ENCODE results near the gene ABCB10. TPM values are rescaled to one million over a fixed set of nuclear protein-coding genes. Genes with fewer than 3 reads are reported as not detected.
A peak's percentile ranks its signal among the peaks of the same experiment; 100 is the strongest.

ABCB10 gene
- total and polyA plus RNA-seq, 2 experiments from 2014 or later: 4.7 to 9.7 TPM

DNA sequence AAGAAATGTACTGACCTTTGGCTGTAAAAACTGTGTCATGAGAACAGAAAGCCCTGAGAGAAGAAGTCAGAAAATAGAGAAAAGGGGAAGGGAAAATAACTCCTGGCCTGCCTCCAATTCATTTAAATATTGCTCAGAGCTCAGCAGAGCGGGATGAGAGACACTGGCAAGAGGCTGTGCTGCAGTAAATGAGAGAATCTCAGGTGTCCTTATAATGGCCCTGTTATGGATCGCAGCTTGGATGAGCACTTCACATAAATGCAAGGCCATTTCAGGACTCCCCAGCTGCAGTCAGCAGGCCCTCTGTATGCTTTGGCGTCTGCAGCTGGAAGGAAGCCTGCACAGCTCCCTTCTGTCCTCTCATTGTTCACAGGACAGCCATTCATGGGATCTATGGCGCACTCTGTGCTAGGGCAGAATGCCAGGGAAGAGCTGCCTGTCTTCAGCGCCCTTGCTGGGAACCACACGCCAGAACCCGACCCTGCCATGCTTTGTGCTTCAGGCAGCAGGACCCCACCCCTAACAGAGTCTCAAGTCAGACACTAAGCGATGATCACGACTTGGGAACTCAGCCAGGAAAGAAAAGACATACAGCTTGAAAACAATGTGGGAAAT is 20.7 kb upstream of the ABCB10 start:
- H3K79me2 ChIP-seq (replicated peaks; ENCODE audit: insufficient read depth): no peaks in the 10 kb centered on the region
- TF ChIP-seq EZH2phosphoT487 (IDR thresholded peaks at IDR 0.05; ENCODE audit: unreplicated experiment): no peak
- no peak for TF ChIP-seq JUNB (IDR thresholded peaks at IDR 0.05; ENCODE audit: unreplicated experiment)
- TF ChIP-seq, protein P1, sequence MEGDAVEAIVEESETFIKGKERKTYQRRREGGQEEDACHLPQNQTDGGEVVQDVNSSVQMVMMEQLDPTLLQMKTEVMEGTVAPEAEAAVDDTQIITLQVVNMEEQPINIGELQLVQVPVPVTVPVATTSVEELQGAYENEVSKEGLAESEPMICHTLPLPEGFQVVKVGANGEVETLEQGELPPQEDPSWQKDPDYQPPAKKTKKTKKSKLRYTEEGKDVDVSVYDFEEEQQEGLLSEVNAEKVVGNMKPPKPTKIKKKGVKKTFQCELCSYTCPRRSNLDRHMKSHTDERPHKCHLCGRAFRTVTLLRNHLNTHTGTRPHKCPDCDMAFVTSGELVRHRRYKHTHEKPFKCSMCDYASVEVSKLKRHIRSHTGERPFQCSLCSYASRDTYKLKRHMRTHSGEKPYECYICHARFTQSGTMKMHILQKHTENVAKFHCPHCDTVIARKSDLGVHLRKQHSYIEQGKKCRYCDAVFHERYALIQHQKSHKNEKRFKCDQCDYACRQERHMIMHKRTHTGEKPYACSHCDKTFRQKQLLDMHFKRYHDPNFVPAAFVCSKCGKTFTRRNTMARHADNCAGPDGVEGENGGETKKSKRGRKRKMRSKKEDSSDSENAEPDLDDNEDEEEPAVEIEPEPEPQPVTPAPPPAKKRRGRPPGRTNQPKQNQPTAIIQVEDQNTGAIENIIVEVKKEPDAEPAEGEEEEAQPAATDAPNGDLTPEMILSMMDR (conservative IDR thresholded peaks at IDR 0.05; ENCODE audit: low read depth in 2 of 2): no peak
- no peak for TF ChIP-seq STAT1 (IDR thresholded peaks at IDR 0.05; ENCODE audit: unreplicated experiment)
- TF ChIP-seq EZH2 (IDR thresholded peaks at IDR 0.05; ENCODE audit: low read depth, unreplicated experiment): no peak
- no peak for TF ChIP-seq ZNF114 (CRISPR knock-in tag; IDR thresholded peaks at IDR 0.05)
- no peak for TF ChIP-seq ETS1 (IDR thresholded peaks at IDR 0.05)
- no peak for TF ChIP-seq CREB1 (CRISPR knock-in tag; IDR thresholded peaks at IDR 0.05; ENCODE audit: low read depth)
- no peak for TF ChIP-seq ZNF331 (CRISPR knock-in tag; IDR thresholded peaks at IDR 0.05; ENCODE audit: low read depth)
- no peak for TF ChIP-seq POLR2AphosphoS5 (IDR thresholded peaks at IDR 0.05; ENCODE audit: low read depth)
- no peak for TF ChIP-seq NANOG (IDR thresholded peaks at IDR 0.05; ENCODE audit: borderline replicate concordance)
- TF ChIP-seq, protein P2, sequence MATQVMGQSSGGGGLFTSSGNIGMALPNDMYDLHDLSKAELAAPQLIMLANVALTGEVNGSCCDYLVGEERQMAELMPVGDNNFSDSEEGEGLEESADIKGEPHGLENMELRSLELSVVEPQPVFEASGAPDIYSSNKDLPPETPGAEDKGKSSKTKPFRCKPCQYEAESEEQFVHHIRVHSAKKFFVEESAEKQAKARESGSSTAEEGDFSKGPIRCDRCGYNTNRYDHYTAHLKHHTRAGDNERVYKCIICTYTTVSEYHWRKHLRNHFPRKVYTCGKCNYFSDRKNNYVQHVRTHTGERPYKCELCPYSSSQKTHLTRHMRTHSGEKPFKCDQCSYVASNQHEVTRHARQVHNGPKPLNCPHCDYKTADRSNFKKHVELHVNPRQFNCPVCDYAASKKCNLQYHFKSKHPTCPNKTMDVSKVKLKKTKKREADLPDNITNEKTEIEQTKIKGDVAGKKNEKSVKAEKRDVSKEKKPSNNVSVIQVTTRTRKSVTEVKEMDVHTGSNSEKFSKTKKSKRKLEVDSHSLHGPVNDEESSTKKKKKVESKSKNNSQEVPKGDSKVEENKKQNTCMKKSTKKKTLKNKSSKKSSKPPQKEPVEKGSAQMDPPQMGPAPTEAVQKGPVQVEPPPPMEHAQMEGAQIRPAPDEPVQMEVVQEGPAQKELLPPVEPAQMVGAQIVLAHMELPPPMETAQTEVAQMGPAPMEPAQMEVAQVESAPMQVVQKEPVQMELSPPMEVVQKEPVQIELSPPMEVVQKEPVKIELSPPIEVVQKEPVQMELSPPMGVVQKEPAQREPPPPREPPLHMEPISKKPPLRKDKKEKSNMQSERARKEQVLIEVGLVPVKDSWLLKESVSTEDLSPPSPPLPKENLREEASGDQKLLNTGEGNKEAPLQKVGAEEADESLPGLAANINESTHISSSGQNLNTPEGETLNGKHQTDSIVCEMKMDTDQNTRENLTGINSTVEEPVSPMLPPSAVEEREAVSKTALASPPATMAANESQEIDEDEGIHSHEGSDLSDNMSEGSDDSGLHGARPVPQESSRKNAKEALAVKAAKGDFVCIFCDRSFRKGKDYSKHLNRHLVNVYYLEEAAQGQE (IDR thresholded peaks at IDR 0.05; ENCODE audit: unreplicated experiment): no peak
- no peak for TF ChIP-seq ZNF462 (CRISPR knock-in tag; IDR thresholded peaks at IDR 0.05)
- H2AFZ ChIP-seq: peak overlapping the region; percentile 97
- Mint-ChIP-seq H3K4me3 (no peak overlapping the region), H3K27me3 (ENCODE audit: insufficient read depth, low read depth, poor library complexity) (peaks cover 3% of the 10 kb centered on the region), H3K9me3 (no peaks in the 10 kb centered on the region; the same call in 2 of the 3 replicates), H3K4me1 (peaks cover 9% of the 10 kb centered on the region), H3K27ac (no peak overlapping the region), H3K36me3 (ENCODE audit: low read depth) (no peaks in the 10 kb centered on the region)
- H3F3A ChIP-seq (replicated peaks; ENCODE audit: low read depth): no peaks in the 10 kb centered on the region
- H3K27me3 ChIP-seq (ENCODE audit: insufficient read depth): no peaks in the 10 kb centered on the region
- no peak overlapping the region for H3K4me2 ChIP-seq
- peak; percentile 79 for ATAC-seq
- no peaks in the 10 kb centered on the region for H3K9me2 ChIP-seq (ENCODE audit: insufficient read depth)
- no peak overlapping the region for H3K4me3 ChIP-seq
- H3K36me3 ChIP-seq (ENCODE audit: insufficient read depth): no peaks in the 10 kb centered on the region
- no peak overlapping the region for H3K27ac ChIP-seq (ENCODE audit: low read depth)
- H3K4me1 ChIP-seq (ENCODE audit: insufficient read depth): no peaks in the 10 kb centered on the region
- no peaks in the 10 kb centered on the region for H4K20me1 ChIP-seq (replicated peaks; ENCODE audit: insufficient read depth)
- DNase-seq (ENCODE audit: low spot score): no peak

Measured in GM23338 (cell line).